Stimulated activated CD4-positive, alpha-beta T cell treated with anti-CD3 and anti-CD28 coated beads, Interleukin-15, amount 100 ng/mL, for 24 hours (primary cell): ENCODE measurements around the gene MS4A4E.
"Not testable (repeated sequence)": the region's sequence is repeated elsewhere in the genome, so short reads cannot be mapped to it uniquely, and the experiment has no call there.

Experiments
- DNase-seq: peaks from one replicate; pipeline ENCODE4 v3.0.0-alpha.2; 2020

MS4A4E gene

DNA sequence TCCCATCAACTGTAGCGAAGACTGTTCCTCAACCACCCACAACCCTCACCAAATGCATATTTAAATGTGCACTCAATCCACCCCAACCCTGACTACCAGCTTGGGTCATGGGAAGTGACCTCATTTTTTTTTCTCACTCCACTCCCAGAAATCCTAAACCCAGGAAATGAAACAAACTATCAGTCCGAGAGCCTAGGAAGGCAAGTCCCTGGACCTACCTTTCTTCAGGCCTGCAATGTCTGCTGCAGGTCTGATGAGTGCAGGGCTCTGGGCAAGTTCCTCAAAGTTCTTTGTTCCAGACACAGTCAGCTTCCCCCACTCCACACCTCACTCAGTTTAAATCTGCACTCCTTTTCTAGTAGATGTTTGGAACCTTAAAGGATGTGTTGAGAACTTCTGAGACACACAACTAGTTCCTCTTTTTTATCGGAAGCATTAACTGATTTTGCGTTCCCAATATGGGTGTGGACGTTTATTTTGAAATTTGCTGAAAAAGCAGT is at the start of gene MS4A4E:
Gene MS4A4E (minus strand): TSS at position 398 of the 500 bp plus-strand sequence. CDS start 13,082 bp downstream, outside the sequence.
- DNase-seq, result no peak

DNA sequence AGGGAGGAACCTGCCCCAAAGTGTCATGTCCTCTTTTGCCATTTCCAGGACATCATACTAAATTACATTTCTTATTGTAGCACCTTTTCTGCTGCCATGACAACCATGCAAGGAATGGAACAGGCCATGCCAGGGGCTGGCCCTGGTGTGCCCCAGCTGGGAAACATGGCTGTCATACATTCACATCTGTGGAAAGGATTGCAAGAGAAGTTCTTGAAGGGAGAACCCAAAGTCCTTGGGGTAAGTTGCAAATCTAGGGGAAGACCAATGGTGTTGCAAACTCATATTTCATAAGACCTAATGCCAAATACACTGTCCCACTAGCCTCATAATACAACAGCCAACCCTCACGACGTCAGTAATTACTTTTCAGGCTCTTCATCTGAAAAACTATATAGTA is 49.2 kb upstream of the MS4A4E start:
- no peak for DNase-seq

DNA sequence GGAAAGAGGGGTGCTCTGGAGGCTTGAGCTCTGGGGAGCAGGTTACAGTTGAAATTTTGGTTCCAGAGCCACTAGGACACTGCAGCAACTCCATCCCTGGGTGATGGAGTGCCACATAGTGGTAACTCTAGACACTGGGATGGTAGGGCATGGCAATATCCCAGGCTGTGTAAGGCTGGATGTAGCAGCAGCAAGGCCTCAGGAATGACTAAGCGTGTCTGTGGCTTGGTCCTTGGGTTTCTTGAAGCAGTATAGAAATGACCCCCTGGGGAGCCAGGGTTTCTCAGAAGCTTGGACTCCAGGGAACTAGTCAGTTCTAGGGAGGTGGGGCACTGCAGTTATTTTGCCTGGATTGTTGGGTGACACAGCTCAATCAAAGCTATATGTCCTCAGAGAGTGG is 45.6 kb upstream of the MS4A4E start:
- no peak for DNase-seq

DNA sequence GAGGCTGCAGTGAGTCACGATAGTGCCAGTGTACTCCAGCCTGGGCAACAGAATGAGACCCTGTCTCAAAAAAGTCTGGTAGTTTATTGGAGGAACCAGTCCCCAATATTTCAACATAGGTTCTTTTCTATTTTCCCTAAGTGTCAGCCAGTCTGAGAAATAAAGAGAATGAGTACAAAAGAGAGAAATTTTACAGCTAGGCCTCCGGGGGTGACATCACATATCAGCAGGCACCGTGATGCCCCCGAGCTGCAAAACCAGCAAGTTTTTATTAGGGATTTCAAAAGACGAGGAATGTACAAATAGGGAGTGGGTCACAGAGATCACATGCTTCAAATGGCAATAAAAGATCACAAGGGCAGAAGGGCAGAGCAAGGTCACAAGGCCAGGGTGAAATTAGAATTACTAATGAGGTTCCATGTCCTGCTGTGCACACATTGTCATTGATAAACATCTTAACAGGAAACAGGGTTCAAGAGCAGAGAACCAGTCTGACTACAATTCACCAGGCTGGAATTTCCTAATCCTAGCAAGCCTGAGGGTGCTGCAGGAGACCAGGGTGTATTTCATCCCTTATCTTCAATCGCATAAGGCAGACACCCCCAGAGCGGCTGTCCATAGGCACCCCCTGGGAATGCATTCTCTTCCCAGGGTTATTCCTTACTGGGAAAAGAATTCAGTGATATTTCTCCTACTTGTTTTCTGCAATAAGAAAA is 42.6 kb upstream of the MS4A4E start:
- not testable (repeated sequence) for DNase-seq

DNA sequence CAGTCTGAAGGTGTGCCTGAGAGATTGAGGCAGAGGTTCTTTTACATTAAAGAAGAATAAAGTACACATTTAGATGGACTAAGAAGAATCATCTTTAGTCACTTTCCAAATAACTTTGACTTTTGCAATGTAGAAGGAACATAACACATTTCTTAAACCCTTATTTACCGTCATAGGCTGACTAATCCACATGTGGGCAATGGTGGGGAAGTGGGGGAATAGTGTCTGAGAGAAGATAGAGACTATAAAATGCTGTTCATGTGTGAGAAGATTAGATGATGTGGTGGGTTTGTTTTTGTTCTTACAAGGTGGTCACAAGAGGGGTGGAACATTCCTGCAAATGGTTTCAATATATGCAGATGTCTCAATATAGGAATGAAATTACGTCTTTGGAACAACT is 39.3 kb upstream of the MS4A4E start:
- no peak for DNase-seq

DNA sequence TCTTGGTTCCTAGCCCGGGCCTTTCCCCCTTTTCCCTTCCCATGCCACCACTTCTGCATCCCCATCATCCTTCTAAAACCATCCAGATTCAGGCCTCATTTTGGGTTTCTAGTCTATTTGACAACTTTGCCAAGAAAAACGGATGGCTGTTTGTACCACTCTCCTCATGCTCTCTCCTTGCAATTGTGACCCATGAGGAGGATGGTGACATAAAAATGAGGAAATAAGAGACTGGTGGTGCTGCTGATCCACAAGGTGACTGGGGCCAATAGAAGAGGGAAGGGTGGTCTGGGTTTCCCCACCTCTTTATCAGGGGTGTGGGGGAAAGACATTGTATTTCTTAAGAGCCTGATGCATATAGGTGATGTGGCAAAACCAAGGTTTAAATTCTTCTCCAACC is 38.5 kb upstream of the MS4A4E start:
- no peak for DNase-seq

DNA sequence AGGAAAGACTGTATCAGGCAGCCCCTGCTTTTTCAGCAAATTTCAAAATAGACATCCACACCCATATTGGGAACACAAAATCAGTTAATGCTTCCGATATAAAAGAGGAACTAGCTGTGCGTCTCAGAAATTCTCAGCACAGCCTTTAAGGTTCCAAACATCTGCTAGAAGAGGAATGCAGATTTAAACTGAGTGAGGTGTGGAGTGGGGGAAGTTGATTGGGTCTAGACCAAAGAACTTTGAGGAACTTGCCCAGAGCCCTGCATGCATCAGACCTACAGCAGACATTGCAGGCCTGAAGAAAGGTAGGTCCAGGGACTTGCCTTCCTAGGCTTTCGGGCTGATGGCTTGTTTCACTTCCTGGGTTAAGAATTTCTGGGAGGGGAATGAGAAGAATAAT is 37.5 kb upstream of the MS4A4E start, which contains the start of gene MS4A4A:
Gene MS4A4A (plus strand): TSS at position 255 of the 400 bp plus-strand sequence. CDS start 10 bp downstream, at position 265.
- DNase-seq, result no peak

DNA sequence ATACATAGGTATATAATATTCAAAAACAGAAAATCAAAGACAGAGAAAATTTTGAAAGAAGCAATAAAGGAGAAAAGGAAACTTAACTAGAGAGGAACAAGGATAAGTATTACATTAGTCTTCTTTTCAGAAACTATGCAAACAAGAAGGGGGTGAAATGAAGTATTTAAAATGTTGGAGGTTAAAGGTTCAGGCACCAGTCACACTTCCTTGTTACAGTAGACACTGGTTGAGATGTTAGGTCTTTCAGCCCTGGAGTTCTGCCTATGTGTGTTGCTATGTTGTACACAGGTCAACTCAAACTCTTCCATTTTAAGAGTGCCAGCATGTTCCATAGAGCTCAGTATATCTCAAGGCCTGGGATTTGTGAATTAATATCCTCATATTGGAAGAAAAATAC is 31.5 kb upstream of the MS4A4E start:
- no peak for DNase-seq

DNA sequence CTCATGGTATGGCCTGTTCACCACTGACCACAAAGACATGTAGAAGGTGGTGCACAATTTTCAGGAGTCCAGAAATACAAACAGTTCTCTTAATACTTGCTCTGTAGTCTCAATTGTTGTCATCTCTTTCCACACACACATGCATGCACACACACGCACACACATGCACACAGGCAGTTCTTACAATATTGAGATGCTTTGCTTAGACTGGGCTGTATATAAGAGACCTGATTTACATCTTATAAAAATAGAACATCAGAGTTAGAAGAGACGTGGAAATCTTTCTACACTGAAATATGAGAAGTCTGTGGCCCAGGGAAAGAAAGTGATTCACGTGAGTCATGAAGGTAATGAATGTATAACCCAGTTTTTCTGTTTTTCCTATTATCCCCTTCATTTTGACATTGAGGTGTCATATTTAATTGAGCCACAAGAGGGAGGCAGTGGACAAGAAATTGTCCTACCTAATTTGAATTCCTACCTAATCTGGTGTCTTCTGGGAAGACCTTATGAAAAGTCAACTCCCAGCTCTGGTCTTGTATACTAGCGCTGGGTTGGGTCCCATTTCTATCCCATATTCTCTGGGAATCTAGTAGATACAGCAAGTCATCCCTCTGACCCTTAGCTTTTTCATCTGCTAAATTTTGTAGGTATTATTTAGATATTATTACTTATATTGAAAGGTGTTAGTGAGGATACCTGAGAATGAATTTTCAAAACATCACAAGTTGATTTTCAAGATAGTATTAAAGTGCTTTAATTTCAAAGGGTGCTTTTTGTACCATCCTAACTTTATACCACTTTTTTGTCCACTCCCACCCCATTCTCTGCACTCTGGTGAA is 22.7 kb upstream of the MS4A4E start:
- DNase-seq, result peak; percentile 15

DNA sequence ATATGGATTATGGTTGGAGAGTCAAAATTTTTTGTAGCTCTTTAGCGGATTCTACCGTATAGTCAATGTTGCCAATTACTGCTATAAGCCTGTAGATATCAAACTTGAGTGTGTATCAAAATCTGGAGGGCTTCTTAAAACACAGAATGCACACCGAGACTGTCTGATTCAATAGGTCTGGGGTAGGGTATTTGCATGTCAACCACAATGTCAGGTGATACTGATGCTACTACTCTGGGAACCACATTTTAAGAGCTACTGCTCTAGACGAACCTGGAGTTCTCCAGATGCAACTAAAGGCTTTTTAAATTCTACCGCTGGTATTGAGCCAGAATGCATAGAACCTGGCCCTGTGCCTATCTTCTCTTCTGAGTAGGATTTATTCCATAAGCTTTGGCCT is 21.7 kb upstream of the MS4A4E start:
- DNase-seq, result no peak

DNA sequence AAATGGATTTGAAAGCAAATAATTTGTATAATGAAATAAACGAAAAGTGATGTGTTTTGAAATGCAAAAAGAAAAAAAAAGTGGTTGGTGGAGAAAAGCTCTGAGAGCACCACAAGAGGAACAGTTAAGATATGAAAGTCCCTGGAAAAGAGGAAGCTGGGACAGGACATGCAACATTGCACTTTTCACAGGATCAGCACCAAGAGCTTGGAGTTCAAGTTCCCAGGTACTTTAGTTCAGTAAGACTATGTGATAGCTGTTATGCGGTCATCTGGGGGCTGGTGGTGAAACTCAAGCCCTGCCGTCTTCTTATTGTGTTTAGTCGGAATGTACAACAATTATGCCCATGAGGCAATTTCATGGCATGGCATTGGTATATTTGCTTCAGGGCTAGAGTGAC is 20.5 kb upstream of the MS4A4E start:
- no peak for DNase-seq

DNA sequence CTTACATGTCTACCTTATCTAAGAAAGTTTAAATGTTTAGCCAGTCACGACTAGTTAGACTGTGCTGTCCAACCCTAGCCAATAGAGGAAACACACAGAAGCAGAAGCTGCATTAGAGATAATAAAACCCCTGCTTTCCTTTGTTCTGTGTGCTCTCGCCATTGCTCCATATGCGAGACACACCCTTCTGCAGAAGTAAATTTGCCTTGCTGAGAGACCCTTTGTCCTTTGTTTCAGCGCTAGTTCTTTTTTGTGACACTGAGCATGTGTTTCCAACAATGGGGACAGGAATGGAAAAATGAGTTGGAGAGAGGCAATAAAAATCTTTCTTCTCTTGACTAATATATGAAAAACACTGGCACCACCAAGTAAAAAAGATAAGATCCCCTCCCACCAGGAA is 18.1 kb upstream of the MS4A4E start:
- DNase-seq, result no peak

DNA sequence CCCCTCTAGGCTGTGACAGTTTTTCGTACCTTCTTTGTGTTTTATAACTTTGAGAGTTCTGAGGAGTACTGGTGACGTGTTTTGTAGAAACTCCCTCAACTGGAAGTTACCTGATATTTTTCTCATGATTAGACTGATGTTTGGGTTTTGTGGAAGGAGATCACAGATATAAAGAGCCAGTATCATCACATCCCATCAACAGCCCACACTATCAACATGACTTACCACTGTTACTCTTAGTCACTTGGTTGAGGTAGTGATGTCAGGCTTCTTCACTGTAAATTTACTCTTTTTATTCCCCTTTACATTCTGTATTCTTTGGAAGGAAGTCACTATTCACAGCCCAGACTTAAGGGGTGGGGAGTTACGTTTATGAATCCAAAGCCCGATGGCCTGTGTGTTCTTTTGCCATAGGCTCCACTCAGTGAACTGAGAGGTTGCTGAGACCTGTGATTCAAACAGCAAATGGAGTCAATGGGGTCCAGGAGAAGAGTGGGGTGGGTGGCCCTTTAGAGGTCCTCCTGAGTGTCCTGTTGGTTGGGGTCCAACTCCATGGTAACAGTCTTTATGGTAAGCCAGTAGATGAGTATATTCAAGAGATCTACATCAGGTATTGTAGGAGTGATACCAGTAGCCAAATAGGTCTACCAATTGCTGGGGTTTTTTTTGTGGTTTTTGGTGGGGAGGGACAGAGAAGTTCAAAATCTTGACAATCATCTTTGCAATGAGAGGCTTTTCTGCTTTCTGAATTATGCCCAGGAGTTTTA is 15.2 kb upstream of the MS4A4E start:
- no peak for DNase-seq

DNA sequence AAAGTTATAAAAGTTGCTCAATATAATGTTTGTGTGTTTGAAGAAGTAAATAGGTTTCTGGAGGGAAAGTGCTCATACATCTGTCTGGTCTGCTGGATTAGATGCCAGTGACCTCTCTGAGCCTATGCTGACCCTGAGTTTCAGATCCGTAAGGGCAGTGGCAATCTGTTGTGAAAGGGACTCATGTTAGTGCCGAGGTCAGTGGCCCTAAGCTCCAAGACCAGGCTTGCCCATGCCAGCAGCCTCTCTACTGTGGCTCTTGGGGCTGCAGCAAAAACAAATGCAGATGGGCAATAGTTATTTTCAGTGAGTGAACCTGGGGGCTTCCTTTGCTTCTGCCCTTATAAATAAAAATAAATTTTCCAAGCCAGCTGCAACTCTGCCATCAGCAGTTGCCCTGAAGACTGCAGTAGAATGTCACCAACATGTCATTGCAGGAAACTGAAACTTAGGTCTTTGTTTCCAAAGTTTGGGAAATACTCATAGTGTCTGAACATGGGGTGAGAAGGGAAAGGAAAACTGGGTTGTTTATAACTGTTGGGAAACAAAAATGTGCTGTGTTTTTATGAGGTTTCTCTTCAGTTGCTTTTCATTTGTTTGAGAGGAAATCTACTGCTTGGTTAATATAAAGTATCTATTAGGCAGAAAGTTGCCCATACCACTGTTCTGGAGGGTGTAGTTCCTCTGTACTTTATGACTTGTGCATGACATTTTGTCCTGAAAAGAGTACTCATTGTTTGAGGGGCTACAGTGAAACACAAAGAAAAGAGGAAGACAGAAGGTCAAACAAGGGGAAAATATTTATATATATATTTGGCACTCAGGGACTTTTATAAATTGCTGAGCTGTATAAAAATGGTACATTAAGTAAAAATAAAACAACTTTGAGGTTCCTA is 9.5 kb upstream of the MS4A4E start:
- DNase-seq, result no peak

DNA sequence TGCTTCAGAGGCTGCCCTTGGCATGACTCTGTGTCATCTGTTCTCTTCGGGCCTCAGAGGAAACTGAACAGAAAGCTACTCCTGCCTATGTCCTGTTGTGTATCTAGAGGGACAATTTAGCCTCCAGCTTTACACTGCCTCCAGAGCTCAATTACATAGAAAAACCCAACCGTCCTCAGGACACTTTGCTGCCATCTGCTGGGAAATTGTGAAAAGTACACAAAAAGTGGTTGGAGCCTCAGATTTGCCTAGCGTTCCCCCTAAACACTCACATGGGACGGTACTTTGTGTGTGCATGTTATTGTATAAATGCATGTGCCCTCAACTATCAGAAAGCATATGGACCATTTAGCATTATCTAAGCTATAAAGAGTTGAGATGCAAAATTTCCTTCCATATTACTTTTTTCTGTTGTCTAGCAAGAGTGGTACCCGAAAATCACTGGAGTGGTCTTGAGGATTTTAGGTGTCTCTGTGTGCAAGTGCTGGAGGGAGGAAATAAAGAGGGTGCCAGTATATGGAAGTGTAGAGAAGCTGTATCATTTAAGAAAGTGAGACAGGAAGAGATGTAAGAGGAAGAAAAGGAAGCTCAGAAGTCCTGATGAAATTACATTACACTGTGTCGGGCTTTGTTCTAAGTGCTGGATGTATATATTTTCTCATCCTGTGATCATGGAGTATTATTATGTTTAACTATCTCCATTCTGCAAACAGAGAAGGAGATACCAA is 8.7 kb upstream of the MS4A4E start:
- DNase-seq, result no peak

DNA sequence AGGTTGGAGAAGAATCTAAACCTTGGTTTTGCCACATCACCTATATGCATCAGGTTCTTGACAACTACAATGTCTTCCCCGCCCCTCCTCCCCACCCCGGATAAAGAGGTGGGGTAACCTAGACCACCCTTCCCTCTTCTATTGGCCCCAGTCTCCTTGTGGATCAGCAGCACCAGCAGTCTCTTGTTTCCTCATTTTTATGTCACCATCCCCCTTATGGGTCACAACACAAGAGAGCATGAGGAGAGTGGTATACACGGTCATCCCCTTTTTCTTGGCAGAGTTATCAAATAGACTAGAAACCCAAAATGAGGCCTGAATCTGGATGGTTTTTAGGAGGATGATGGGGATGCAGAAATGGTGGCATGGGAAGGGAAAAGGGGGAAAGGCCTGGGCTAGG is 1.2 kb downstream of the MS4A4E start:
- no peak for DNase-seq

DNA sequence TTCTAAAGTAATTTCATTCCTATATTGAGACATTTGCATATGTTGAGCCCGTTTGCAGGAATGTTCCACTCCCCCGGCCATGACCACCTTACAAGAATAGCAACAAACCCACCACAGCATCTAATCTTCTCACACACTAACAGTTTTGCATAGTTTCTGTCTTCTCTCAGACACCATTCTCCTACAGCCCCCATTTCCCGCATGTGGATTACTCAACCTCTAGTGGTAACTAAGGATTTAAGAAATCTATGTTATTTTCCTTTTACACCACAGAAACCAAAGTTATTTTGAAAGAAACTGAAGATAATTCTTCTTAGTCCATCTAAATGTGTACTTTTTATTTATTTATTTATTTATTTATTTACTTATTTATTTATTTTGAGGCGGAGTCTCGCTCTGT is 2.3 kb downstream of the MS4A4E start:
- DNase-seq, result no peak

DNA sequence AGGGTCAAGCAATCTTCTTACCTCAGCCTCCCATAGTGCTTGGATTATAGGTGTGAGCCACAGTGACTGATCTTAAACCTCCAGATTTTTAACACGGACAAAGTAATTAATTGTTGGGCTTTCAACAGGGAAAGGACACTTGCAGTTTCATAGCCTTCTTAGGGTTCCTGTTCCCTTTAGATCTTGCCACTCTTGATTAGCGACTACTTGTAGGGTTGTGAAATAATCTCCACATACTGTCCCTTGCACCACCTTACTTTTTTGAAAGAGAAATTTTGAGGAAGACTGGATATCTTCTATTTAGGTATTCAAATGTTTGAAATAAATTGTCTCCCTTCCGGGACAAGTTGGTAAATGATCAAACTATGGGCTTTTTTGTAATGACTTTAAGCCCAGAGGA is 7.6 kb downstream of the MS4A4E start:
- DNase-seq, result no peak

DNA sequence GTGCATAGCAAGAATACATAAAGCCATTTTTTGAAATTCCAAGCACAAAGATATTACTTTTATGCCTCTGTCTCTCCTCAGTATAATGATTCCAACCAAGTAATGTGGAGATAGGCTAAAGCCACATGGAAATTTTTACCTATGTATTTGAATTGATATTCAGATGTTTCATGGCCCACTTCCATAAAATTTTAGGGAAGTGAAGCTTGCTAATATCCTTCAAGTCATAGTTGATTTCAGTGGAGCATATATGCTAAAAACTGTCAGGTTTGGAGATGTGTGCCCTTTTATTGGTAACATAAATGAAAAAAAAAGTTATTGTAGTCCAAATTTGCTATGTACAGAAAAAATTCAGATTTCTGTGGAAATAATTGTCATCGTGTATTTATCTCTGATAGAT is 12.3 kb downstream of the MS4A4E start:
- no peak for DNase-seq

DNA sequence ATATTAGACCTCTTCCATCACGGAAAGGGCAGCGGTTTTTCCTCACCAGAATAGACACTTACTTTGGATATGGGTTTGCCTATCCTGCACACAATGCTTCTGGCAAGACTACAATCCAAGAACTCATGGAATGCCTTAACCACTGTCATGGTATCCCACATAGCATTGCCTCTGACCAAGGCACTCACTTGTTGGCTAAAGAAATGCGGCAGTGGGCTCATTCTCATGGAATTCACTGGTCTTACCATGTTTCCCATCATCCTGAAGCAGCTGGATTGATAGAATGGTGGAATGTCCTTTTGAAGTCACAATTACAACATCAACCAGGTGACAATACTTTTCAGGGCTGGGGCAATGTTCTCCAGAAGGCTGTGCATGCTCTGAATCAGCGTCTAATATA is 20.8 kb downstream of the MS4A4E start:
- DNase-seq, result no peak

DNA sequence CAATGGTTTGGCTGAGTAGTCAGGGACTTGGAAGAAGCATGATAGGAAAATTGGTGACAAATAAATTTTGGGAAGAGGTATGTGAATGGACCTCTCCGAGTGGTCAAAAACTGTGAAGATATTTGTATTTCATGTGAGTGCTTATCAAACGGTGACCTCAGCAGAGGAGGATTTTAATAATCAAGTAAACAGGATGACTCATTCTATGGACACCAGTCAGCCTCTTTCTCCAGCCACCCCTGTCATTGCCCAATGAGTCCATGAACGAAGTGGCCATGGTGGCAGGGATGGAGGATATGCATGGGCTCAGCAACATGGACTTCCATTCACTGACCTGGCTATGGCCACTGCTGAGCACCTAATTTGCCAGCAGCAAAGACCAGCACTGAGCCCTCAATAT is 21.2 kb downstream of the MS4A4E start:
- DNase-seq, result no peak

DNA sequence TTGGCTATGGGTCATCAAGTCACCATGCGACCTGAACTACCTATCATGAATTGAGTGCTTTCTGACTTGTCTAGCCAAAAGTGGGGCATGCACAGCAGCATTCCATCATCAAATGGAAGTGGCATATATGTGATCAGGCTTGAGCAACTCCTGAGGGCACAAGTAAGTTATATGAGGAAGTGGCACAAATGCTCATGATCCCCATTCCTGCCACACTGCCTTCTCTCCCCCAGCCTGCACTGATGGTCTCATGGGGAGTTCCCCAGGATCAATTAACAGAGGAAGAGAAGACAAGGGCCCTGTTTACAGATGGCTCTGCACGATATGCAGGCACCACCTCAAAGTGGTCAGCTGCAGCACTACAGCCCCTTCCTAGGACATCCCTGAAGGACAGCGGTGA is 21.8 kb downstream of the MS4A4E start:
- no peak for DNase-seq
